Activated CD4-positive, alpha-beta T cell treated with anti-CD3 and anti-CD28 coated beads for 36 hours (primary cell): Measurements from ENCODE around the gene DNAH8. TPM values are rescaled to one million over a fixed set of nuclear protein-coding genes. Genes with fewer than 3 reads are reported as not detected.
A peak's percentile ranks its signal among the peaks of the same experiment; 100 is the strongest.

ENCODE experiments used
- ATAC-seq: fragments of 200-7000 bp; cut with Tn5 transposase; one replicate; pipeline ENCODE4 v1.10.0; 2021; ENCODE audit warnings: mild to moderate bottlenecking, moderate library complexity
- CTCF ChIA-PET: fragments of 350-600 bp; sonication (Branson Sonifier 250); formaldehyde crosslinking; loops from one replicate; lab custom pipeline; 2021; ENCODE audit warnings: antibody characterized with exemption; lab: Charles Lee
- POLR2A ChIA-PET: fragments of 350-600 bp; sonication (Branson Sonifier 250); formaldehyde crosslinking; loops from one replicate; lab custom pipeline; 2021; ENCODE audit warnings: antibody characterized with exemption, inconsistent platforms; lab: Charles Lee
- DNase-seq: peaks from one replicate; pipeline ENCODE4 v3.0.0-alpha.2; 2020
- H3K27ac Mint-ChIP-seq: one replicate; pipeline ENCODE4 v1.8.0; 2021; ENCODE audit warnings: mixed read lengths
- H3K27me3 Mint-ChIP-seq: one replicate; pipeline ENCODE4 v1.8.0; 2021; ENCODE audit warnings: mixed read lengths
- H3K36me3 Mint-ChIP-seq: one replicate; pipeline ENCODE4 v1.8.0; 2021; ENCODE audit warnings: low read depth, mixed read lengths
- H3K4me1 Mint-ChIP-seq: one replicate; pipeline ENCODE4 v1.8.0; 2021; ENCODE audit warnings: mixed read lengths
- H3K4me3 Mint-ChIP-seq: one replicate; pipeline ENCODE4 v1.8.0; 2021; ENCODE audit warnings: mild to moderate bottlenecking, moderate library complexity, mixed read lengths
- H3K9me3 Mint-ChIP-seq: one replicate; pipeline ENCODE4 v1.8.0; 2021; ENCODE audit warnings: low read depth, mixed read lengths
- intact Hi-C, 2 experiments: fragments of 100-400 bp; cut with DNase I in 1 of 2; cut with micrococcal nuclease in 1 of 2; formaldehyde crosslinking; loops; one replicate each; pipeline versions ENCODE4 v1.14.2 to v1.15.1; 2022 to 2024; cut with DNase I, micrococcal nuclease
- total RNA-seq, 2 experiments: library from RNA; stranded (reverse); gene quantifications; one replicate each; pipeline ENCODE4 v1.2.3, GENCODE V29; 2021

DNAH8 gene
- total RNA-seq, 2 experiments from 2014 or later = 0.02 TPM; not detected in 1

DNA sequence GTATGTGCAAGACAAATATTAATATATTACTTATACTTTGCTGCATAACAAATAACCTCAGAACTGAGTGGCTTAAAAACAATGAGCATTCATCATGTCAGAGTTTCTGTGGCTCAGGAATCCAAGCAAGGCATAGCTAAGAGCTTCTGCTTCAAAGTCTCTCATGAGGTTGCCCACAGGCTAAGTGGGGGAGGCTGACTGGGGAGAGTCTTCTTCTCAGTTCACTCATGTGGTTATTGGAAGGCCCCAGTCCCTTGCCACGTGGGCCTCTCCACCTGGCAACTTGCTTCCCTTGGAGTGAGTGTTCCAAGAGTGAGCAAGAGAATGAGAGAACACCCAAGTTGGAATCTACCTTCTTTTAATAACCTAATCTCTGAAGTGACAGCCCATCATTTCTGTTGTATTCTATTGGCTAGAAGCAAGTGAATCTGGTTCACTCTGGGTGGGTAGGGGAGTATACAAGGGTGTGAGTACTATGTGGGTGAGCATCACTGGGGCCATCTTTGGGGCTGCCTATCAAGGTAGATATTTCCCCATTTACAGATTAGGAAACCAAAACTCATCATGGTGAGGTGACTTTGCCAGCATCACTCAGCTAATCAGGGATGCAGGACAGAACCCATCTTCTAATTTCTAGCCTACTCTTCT, 36.0 kb downstream of the DNAH8 start:
- H3K27me3 Mint-ChIP-seq = peaks cover 4% of the 10 kb centered on the region
- peak; percentile 53 for DNase-seq
- CTCF ChIA-PET = no interaction called here

DNA sequence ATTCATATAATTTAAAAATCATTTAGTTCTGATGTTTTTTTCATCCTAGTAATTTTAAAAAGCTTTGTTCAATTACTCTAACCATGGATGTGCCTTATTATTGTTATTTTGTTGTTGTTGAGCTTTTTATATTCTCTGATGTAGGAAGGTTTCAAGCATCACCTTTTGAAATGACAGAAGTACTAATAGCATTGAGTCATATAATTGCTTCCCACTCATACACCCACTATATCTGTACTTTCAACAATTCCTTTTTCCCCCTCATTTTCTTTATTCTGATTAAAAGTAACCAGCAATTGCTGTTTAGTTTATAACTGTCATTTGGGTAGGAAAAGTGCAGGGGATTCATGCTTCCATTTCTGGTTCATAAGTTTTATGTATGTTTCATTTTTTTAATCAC, 38.6 kb downstream of the DNAH8 start:
- ATAC-seq = no peak
- ChIA-PET CTCF (interaction anchor here (0.8 to 1.3 kb wide), 5 partner anchors 15 to 34 kb away, joined by 3 to 6 read pairs (median 4); no protein-coding TSS in a partner anchor), POLR2A (no interaction called here)
- H3K4me1 Mint-ChIP-seq = peaks cover 25% of the 10 kb centered on the region
- no peaks in the 10 kb centered on the region for H3K36me3 Mint-ChIP-seq
- DNase-seq = no peak
- no peak overlapping the region for H3K4me3 Mint-ChIP-seq
- intact Hi-C loops = no loop called here
- H3K27me3 Mint-ChIP-seq = peaks cover 4% of the 10 kb centered on the region
- no peaks in the 10 kb centered on the region for H3K9me3 Mint-ChIP-seq
- no peak overlapping the region for H3K27ac Mint-ChIP-seq

More for the DNA sequence above, 36.0 kb downstream of the DNAH8 start:
- peaks cover 21% of the 10 kb centered on the region for H3K4me1 Mint-ChIP-seq
- H3K36me3 Mint-ChIP-seq = no peaks in the 10 kb centered on the region
- intact Hi-C loops = no loop called here
- ATAC-seq = peak; percentile 63
- POLR2A ChIA-PET = no interaction called here
- no peak overlapping the region for H3K27ac Mint-ChIP-seq
- no peak overlapping the region for H3K4me3 Mint-ChIP-seq
- no peaks in the 10 kb centered on the region for H3K9me3 Mint-ChIP-seq

- intact Hi-C loops = no loop called here
- CTCF ChIA-PET = interaction anchor here (0.5 kb wide), 1 partner anchor 1715 kb away, joined by 3 read pairs; no protein-coding TSS in a partner anchor
- Mint-ChIP-seq H3K36me3 (no peaks in the 10 kb centered on the region), H3K4me3 (no peak overlapping the region), H3K27me3 (no peaks in the 10 kb centered on the region), H3K4me1 (peaks cover 25% of the 10 kb centered on the region), H3K9me3 (no peaks in the 10 kb centered on the region), H3K27ac (no peak overlapping the region)
- ATAC-seq = no peak
- POLR2A ChIA-PET = no interaction called here
- DNase-seq = no peak
Observed at GRCh38 chr6:38755207-38755606, 40.1 kb downstream of the DNAH8 start.

DNA sequence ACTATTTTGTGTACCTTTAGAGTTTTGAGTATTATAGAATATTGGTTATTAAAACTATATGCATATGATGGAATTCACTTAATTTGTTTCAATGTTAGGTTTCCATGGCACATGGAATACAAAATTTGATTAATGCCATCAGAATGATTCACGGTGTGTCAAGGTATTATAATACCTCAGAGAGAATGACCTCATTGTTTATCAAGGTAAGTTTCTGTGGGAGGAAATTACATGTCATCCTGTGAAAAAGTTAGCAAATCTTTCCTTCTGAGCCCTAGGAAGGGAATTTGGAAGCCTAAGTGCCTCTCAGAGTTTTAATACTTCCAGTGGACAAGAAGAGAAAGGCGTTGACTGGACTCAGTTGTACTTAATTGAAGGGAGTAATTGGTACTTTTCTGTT, 40.8 kb downstream of the DNAH8 start:
- ATAC-seq (peak; percentile 60), DNase-seq (no peak)
- H3K36me3 Mint-ChIP-seq = no peaks in the 10 kb centered on the region
- no peak overlapping the region for H3K4me3 Mint-ChIP-seq
- H3K4me1 Mint-ChIP-seq = peaks cover 25% of the 10 kb centered on the region
- intact Hi-C loops = no loop called here
- H3K27me3 Mint-ChIP-seq = no peaks in the 10 kb centered on the region
- ChIA-PET POLR2A (no interaction called here), CTCF (no interaction called here)
- peak overlapping the region; percentile 59 for H3K27ac Mint-ChIP-seq
- H3K9me3 Mint-ChIP-seq = no peaks in the 10 kb centered on the region

- Mint-ChIP-seq H3K4me1 (peaks cover 11% of the 10 kb centered on the region), H3K9me3 (no peaks in the 10 kb centered on the region), H3K4me3 (no peak overlapping the region), H3K27ac (no peak overlapping the region), H3K36me3 (no peaks in the 10 kb centered on the region), H3K27me3 (peaks cover 10% of the 10 kb centered on the region)
- POLR2A ChIA-PET = no interaction called here
- ATAC-seq (no peak), DNase-seq (no peak)
- intact Hi-C loops = no loop called here
- CTCF ChIA-PET = interaction anchor here (0.6 to 1.4 kb wide), 2 partner anchors 13 to 46 kb away, joined by 3 to 5 read pairs; no protein-coding TSS in a partner anchor
Observed at GRCh38 chr6:38760097-38760496, 45.0 kb downstream of the DNAH8 start.

DNA sequence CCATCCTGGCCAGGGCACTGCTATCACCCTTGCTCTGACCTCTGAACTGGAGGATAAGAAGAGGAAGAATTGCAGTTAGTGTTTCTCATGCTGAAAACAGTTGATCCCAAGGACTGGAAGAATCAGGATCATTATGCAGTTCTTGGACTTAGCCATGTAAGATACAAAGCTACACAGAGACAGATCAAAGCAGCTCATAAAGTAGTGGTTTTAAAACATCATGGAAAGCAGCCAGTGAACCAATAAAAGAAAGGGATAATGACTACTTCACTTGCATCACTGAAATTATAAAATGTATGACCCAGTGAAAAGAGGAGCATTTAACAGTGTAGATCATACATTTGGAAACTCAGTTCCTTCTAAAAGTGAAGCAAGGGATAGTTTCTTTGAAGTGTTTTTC, 47.7 kb downstream of the DNAH8 start:
- Mint-ChIP-seq H3K27ac (no peak overlapping the region), H3K27me3 (peaks cover 16% of the 10 kb centered on the region), H3K4me3 (no peak overlapping the region), H3K4me1 (peaks cover 3% of the 10 kb centered on the region), H3K36me3 (no peaks in the 10 kb centered on the region), H3K9me3 (no peaks in the 10 kb centered on the region)
- no peak for ATAC-seq
- ChIA-PET CTCF (no interaction called here), POLR2A (no interaction called here)
- intact Hi-C loops = no loop called here
- no peak for DNase-seq

GRCh38 chr6:38767560-38767959, 52.4 kb downstream of the DNAH8 start:
- Mint-ChIP-seq H3K27ac (no peak overlapping the region), H3K27me3 (peaks cover 22% of the 10 kb centered on the region), H3K9me3 (peaks cover 2% of the 10 kb centered on the region), H3K36me3 (no peaks in the 10 kb centered on the region), H3K4me1 (peaks cover 10% of the 10 kb centered on the region), H3K4me3 (no peak overlapping the region)
- CTCF ChIA-PET = no interaction called here
- DNase-seq = no peak
- ATAC-seq = peak; percentile 12
- intact Hi-C loops = no loop called here
- POLR2A ChIA-PET = no interaction called here

GRCh38 chr6:38773338-38773737, 58.2 kb downstream of the DNAH8 start:
- Mint-ChIP-seq H3K4me3 (no peak overlapping the region), H3K4me1 (peaks cover 4% of the 10 kb centered on the region), H3K9me3 (peaks cover 2% of the 10 kb centered on the region), H3K27me3 (peaks cover 26% of the 10 kb centered on the region), H3K27ac (no peak overlapping the region), H3K36me3 (no peaks in the 10 kb centered on the region)
- CTCF ChIA-PET = interaction anchor here (0.5 to 2.3 kb wide), 10 partner anchors 11 to 256 kb away, joined by 3 to 7 read pairs (median 5); no protein-coding TSS in a partner anchor
- ATAC-seq (peak; percentile 51), DNase-seq (peak; percentile 46)
- intact Hi-C loops = no loop called here
- POLR2A ChIA-PET = no interaction called here

DNA sequence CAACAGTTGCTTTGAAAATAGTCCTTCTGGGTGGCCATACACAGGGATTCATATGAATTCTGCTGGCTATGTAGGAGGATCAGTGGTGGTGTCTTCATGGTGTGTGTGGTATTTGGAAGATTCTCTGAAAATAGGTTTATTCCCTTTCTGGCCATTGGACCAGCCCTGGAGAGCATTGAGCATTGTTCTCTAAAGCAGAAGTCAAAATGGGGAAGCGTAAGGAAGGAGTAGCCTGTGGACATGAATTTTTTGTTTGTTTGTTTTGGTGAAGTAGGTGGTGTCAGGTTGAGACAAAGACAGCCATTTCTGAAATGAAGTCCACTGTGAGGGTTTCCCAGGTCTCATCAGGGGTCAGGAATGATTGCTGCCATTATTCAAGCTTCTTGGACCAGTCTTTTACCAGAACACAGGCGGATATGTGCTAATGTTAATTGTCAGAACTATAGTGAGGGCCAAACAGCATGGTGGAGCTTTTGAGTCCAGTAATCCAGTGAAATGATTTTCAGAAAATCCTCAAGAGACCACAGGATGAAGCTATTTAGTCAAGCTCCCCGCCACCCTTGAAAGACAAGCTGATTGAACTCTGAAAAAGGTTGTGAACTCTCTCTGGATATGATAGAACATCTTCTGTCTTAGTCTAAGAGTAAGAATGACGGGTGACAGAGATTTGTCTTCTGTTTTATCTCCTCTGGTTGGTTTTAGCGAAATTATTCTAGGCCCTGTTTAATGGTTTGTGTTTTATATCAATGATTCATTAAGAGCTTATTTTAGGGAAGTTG, 60.0 kb downstream of the DNAH8 start:
- Mint-ChIP-seq H3K36me3 (no peaks in the 10 kb centered on the region), H3K27ac (no peak overlapping the region), H3K4me3 (no peak overlapping the region), H3K4me1 (peaks cover 2% of the 10 kb centered on the region), H3K27me3 (peaks cover 32% of the 10 kb centered on the region), H3K9me3 (no peaks in the 10 kb centered on the region)
- no peak for ATAC-seq
- POLR2A ChIA-PET = no interaction called here
- CTCF ChIA-PET = interaction anchor here (0.8 to 1.6 kb wide), 3 partner anchors 15 to 221 kb away, joined by 3 to 5 read pairs (median 4); no protein-coding TSS in a partner anchor
- intact Hi-C loops = no loop called here
- no peak for DNase-seq

DNA sequence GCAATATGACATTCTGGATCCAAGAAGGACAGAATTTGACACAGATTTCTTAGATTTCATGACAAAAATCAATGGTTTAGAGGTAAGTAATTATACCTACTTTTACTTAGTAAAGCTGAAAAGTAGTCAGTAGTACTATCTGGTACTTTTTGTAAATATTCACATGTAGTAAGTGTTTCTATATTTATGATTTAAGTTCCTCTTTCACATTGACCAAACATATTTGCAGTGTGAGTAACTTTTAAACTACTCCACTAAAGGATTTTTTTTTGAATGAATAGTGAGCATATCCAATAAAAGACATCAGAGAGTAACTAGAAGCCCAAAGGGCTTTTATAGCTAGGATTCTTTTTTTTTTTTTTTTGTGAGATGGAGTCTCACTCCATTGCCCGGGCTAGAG, 60.8 kb downstream of the DNAH8 start:
- H3K36me3 Mint-ChIP-seq = no peaks in the 10 kb centered on the region
- H3K4me1 Mint-ChIP-seq = peaks cover 2% of the 10 kb centered on the region
- peaks cover 38% of the 10 kb centered on the region for H3K27me3 Mint-ChIP-seq
- DNase-seq (no peak), ATAC-seq (no peak)
- no peak overlapping the region for H3K4me3 Mint-ChIP-seq
- CTCF ChIA-PET = interaction anchor here (1.2 to 1.6 kb wide), 2 partner anchors 14 to 97 kb away, joined by 4 to 5 read pairs; no protein-coding TSS in a partner anchor
- intact Hi-C loops = no loop called here
- no peaks in the 10 kb centered on the region for H3K9me3 Mint-ChIP-seq
- POLR2A ChIA-PET = no interaction called here
- no peak overlapping the region for H3K27ac Mint-ChIP-seq

GRCh38 chr6:38776515-38776914, 61.4 kb downstream of the DNAH8 start:
- CTCF ChIA-PET = no interaction called here
- DNase-seq (no peak), ATAC-seq (peak; percentile 44)
- Mint-ChIP-seq H3K27ac (no peak overlapping the region), H3K9me3 (no peaks in the 10 kb centered on the region), H3K36me3 (no peaks in the 10 kb centered on the region), H3K27me3 (peaks cover 36% of the 10 kb centered on the region), H3K4me3 (no peak overlapping the region), H3K4me1 (no peaks in the 10 kb centered on the region)
- POLR2A ChIA-PET = no interaction called here
- intact Hi-C loops = no loop called here
